ENCODE measurements around the gene ALDH8A1.
A peak's percentile ranks its signal among the peaks of the same experiment; 100 is the strongest.
"Not testable (repeated sequence)": the region's sequence is repeated elsewhere in the genome, so short reads cannot be mapped to it uniquely, and the experiment has no call there.

Gene ALDH8A1

GRCh38 chr6:134908906-134909516 is 40.9 kb downstream of the ALDH8A1 start:
- DNase-seq = no peak

GRCh38 chr6:134904731-134905130 is 45.2 kb downstream of the ALDH8A1 start:
- not testable (repeated sequence) for DNase-seq

GRCh38 chr6:134903448-134903847 is 46.5 kb downstream of the ALDH8A1 start:
- no peak for DNase-seq

- DNase-seq = no peak
Observed at GRCh38 chr6:134902936-134903335, 47.0 kb downstream of the ALDH8A1 start.

GRCh38 chr6:134902074-134902861 is 47.6 kb downstream of the ALDH8A1 start:
- no peak for DNase-seq

GRCh38 chr6:134898575-134898974 is 51.3 kb downstream of the ALDH8A1 start:
- no peak for DNase-seq

- DNase-seq = not testable (repeated sequence)
Observed at GRCh38 chr6:134898166-134898565, 51.7 kb downstream of the ALDH8A1 start.

- no peak for DNase-seq
Observed at GRCh38 chr6:134896910-134897309, 53.0 kb downstream of the ALDH8A1 start.

DNA sequence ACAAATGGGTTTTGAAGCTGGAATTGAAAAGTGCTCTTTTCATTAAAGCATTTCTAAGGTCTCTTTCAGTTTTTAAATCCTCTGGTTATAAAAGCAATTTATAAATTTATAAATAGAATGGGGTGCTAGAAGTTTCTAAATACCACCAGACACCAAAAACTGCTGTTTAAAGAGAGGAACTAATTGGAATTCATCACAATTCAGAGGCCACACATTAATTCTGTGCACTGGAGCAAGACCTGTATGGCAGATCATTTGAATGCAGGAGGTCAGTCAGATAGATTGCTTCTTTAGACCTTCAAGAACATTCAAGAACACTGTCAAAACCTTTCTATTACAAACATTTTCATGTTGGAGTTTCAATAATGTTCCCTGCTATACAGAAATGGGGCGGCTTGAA is 55.1 kb downstream of the ALDH8A1 start:
- DNase-seq = no peak

DNA sequence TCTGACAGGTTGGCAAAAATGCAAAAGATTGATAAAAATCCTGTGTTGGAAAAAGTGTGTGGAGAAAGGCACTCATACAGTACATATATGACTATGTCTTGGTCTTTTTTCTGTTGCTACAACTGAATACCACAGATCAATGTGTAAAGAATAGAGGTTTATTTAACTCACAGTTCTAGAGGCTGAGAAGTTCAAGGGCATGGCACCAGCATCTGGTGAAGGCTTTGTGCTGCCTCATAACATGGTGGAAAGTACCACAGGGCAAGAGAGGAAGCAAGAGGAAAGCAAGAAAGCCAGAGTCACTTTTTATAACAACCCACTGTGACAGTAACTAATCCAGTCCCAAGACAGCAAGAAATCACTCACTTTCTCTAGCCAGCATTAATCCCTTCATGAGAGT is 57.5 kb downstream of the ALDH8A1 start:
- DNase-seq = no peak

- DNase-seq = no peak
Observed at GRCh38 chr6:134891633-134892032, 58.3 kb downstream of the ALDH8A1 start.

- DNase-seq = no peak
Observed at GRCh38 chr6:134888316-134888715, 61.6 kb downstream of the ALDH8A1 start.

DNA sequence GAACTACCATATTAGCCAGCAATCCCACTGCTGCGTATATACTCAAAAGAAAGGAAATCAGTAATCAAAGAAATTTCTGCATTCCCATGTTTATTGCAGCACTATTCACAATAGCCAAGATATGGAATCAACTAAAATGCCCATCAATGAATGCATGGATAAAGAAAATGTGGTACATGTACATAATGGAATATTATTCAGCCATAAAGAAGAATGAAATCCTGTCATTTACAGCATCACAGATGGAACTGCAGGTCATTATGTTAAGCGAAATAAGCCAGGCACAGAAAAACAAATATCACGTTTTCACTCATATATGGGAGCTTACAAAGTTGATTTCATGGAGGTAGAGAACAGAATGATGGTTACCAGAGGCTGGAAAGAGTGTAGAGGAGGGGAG is 65.1 kb downstream of the ALDH8A1 start:
- no peak for DNase-seq

GRCh38 chr6:134883314-134883713 is 66.6 kb downstream of the ALDH8A1 start:
- DNase-seq = no peak

DNA sequence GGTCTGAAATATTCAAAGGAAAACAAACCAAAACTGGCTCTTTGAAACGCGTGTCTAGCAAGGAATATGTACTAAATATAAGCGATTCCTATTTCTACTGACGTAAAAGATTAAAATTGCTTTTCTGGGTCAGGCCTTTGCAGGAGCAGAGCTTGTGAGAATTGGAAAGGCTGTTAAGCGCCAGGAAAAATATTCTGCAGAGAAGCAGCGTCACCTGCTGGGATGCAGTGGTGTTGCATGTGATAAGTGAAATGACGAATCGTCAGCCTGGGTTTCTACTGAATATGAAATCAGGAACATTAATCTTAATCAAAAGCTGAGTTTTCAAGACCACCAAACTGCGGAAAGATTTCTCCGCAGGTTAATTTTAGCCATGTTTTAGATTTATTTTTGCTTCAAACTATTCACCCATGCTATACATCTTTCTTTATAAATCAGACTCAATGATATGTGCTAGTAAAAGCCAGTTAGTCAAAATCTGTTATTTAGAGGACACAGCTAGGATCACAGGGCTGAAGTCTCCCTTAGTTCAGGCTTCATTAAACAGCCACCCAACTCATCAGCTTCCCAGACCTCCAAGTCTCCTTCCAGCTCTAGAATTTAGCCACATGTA is 67.4 kb downstream of the ALDH8A1 start:
- peak; percentile 22 for DNase-seq

- no peak for DNase-seq
Observed at GRCh38 chr6:134880487-134881190, 69.3 kb downstream of the ALDH8A1 start.

DNA sequence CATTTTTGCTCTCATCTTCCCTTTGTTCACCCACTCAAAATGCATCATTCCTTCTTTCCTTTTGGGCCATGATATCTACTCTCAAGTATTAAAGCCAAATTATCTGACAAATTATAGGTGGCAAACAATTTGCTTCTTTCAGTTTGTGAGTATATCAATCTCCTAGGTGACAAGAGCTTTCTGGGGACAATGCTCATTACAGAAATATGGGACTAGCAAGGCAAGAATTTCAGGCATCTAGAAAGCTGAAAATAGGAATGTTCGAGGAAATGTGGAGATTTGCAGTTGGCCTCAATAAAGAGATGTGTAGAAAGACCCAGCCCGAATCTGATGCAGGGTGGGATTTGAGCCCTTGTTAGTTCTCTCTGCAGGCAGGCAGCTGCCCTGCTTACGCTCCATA is 71.8 kb downstream of the ALDH8A1 start:
- DNase-seq = no peak

DNA sequence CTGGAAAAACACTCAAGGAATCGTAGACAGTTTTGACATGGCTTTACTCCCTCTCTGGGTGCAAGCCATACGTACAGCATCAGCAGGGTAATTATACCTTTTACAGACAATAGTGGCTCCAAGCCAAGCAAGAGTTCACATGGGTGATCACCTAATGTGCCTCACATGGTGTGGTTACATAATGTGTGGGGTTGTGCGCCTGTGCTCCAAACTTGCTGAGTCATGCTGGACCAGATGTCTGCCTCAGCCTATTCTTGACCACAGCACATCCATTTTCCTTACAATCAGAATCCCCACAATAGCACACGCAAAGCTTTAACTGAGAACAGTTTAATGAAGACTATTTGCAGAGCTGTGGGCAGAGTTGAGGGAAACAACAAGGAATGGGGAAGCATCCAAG is 74.5 kb downstream of the ALDH8A1 start:
- no peak for DNase-seq

- DNase-seq = no peak
Observed at GRCh38 chr6:134873500-134874388, 76.2 kb downstream of the ALDH8A1 start.

GRCh38 chr6:134870677-134871498 is 79.0 kb downstream of the ALDH8A1 start:
- DNase-seq = no peak

GRCh38 chr6:134868812-134869211 is 81.1 kb downstream of the ALDH8A1 start:
- no peak for DNase-seq

Data from stimulated activated CD4-positive, alpha-beta T cell treated with anti-CD3 and anti-CD28 coated beads, Interleukin-12 subunit alpha, Interleukin-12 subunit beta, amount 100 ng/mL, for 4 hours (primary cell).